Heart left ventricle (tissue), 16 donors: ENCODE measurements around the gene KANSL1. TPM values are rescaled to one million over a fixed set of nuclear protein-coding genes. Genes with fewer than 3 reads are reported as not detected.

Source experiments
- ATAC-seq, 4 donors: fragments of 200-7000 bp; cut with Tn5 transposase; one replicate each; pipeline ENCODE4 v1.9.1; 2020 to 2022; ENCODE audit warnings: moderate library complexity in 4 of 4, mild to moderate bottlenecking in 3 of 4, moderate number of reproducible peaks in 1 of 4
- DNase-seq, 5 donors: peaks; one replicate each; pipeline ENCODE4 v3.0.0-alpha.2; 2020
- H3K27ac ChIP-seq, 12 donors: fragments of 200-600 bp; sonication (generic) in 4 of 12; one replicate each; pipeline versions ENCODE4 v1.5.0 to v1.8.0; 2016 to 2022; ENCODE audit warnings: mild to moderate bottlenecking in 2 of 12
- H3K27me3 ChIP-seq, 9 donors: fragments of 200-600 bp; sonication (generic) in 2 of 9; one replicate each; pipeline versions ENCODE4 v1.5.1 to v1.8.0; 2016 to 2022; ENCODE audit warnings: mild to moderate bottlenecking in 3 of 9
- H3K36me3 ChIP-seq, 9 donors: fragments of 200-600 bp; sonication (generic) in 2 of 9; one replicate each; pipeline versions ENCODE4 v1.5.0 to v1.8.0; 2018 to 2022; ENCODE audit warnings: mild to moderate bottlenecking in 2 of 9
- H3K4me1 ChIP-seq, 12 donors: fragments of 200-600 bp; sonication (generic) in 4 of 12; one replicate each; pipeline versions ENCODE4 v1.5.0 to v1.8.0; 2016 to 2022; ENCODE audit warnings: mild to moderate bottlenecking in 3 of 12
- H3K4me3 ChIP-seq, 12 donors: fragments of 200-600 bp; sonication (generic) in 4 of 12; one replicate each; pipeline versions ENCODE4 v1.5.0 to v1.8.0; 2017 to 2022; ENCODE audit warnings: mild to moderate bottlenecking in 9 of 12, moderate library complexity in 4 of 12
- H3K9me3 ChIP-seq, 12 donors: fragments of 200-600 bp; sonication (generic) in 4 of 12; one replicate each; pipeline versions ENCODE4 v1.5.0 to v1.8.0; 2016 to 2022; ENCODE audit warnings: mild to moderate bottlenecking in 1 of 12
- POLR2A ChIP-seq, 2 donors: fragments of 450-650 bp; IDR thresholded peaks; one replicate each; pipeline ENCODE4 v1.6.1; 2017; ENCODE audit warnings: antibody characterized with exemption in 2 of 2, mild to moderate bottlenecking in 2 of 2, moderate library complexity in 2 of 2
- WGBS, 4 donors: extraction: QIAGEN DNeasy Blood & Tissue Kit in 2 of 4; methylation state at CpG; one replicate each; pipeline versions ENCODE4 v1.1.5 to v1.1.7; 2013 to 2018; 5-methylcytosine and 5-hydroxymethylcytosine counted together
- intact Hi-C, 10 donors: fragments of 100-400 bp; cut with DNase I; formaldehyde crosslinking; loops; one replicate each; pipeline versions ENCODE4 v1.11.1 to v1.14.2; 2022
- polyA plus RNA-seq, 2 donors: library from polyadenylated mRNA; stranded (reverse); fragments of 200-250 nt; gene quantifications; one replicate each; pipeline ENCODE4 v1.2.3, GENCODE V29; 2013
- total RNA-seq, 9 donors: library from RNA; depleted of rRNA in 2 of 9; stranded (reverse); fragments of >200 nt in 2 of 9; fragmentation: NEBNext Ultra II Directional in 3 of 9; extraction: Animal tissue kit (Norgen Biotek cat#: 25700) in 3 of 9; gene quantifications; one replicate each; pipeline versions ENCODE4 v1.1.0 to v1.2.4, GENCODE V29; 2016 to 2023
- TF ChIP-seq, protein P1 (sequence below), 12 donors: fragments of 200-600 bp; sonication (generic) in 4 of 12; IDR thresholded peaks; one replicate each; pipeline versions ENCODE4 v1.5.0 to v1.8.0; 2018 to 2022; ENCODE audit warnings: antibody characterized with exemption in 12 of 12, mild to moderate bottlenecking in 5 of 12
- donor health status: ischemic (EF 13 %, LVEDD 7.1; RV severe dilation, severe dysfunction).
- donor health status: healthy with polysubstance abuse.
- donor health status: DM: no; HTN: yes; CAD: no.
- donor health status: DM: no; HTN: no; CAD: no.
- donor health status: ischemic (EF 25% LVEDD 6.9; RV normal size, moderate dysfunction).
- donor health status: ischemic (EF 25% LVEDD 5.7; RV mildly dilated, moderate dysfunction).
- donor health status: healthy.
- donor health status: DM: yes; HTN: yes; CAD: no.
- donor health status: ischemic (EF 35%, LVEDD 5.7; RV mildly dilated, moderate dysfunction).
- donor health status: nonischemic (EF 11% LVEDD 7.7; RV severe dilation, severe dysfunction).
- donor health status: DM: yes; HTN: yes; CAD: no.
- donor health status: PGD.
- donor health status: ischemic (EF 29% LVEDD 5.4; RV normal size, mild dysfunction).
- donor health status: nonischemic (EF 23%, LVEDD 6.1; RV moderate dilation, normal function).

Gene KANSL1
- total and polyA plus RNA-seq, 11 donors, result 13.7 to 57.2 (median 28.9) TPM

DNA sequence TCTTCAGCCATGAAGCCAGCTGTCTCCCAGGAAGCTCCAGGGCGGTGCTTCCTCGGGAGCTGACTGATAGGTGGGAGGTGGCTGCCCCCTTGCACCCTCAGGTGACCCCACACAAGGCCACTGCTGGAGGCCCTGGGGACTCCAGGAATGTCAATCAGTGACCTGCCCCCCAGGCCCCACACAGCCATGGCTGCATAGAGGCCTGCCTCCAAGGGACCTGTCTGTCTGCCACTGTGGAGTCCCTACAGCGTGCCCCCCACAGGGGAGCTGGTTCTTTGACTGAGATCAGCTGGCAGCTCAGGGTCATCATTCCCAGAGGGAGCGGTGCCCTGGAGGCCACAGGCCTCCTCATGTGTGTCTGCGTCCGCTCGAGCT is 180.1 kb downstream of the KANSL1 start:
- no peak overlapping the region for H3K27ac ChIP-seq
- no peak for TF ChIP-seq POLR2A (IDR thresholded peaks at IDR 0.05)
- TF ChIP-seq, protein P1, sequence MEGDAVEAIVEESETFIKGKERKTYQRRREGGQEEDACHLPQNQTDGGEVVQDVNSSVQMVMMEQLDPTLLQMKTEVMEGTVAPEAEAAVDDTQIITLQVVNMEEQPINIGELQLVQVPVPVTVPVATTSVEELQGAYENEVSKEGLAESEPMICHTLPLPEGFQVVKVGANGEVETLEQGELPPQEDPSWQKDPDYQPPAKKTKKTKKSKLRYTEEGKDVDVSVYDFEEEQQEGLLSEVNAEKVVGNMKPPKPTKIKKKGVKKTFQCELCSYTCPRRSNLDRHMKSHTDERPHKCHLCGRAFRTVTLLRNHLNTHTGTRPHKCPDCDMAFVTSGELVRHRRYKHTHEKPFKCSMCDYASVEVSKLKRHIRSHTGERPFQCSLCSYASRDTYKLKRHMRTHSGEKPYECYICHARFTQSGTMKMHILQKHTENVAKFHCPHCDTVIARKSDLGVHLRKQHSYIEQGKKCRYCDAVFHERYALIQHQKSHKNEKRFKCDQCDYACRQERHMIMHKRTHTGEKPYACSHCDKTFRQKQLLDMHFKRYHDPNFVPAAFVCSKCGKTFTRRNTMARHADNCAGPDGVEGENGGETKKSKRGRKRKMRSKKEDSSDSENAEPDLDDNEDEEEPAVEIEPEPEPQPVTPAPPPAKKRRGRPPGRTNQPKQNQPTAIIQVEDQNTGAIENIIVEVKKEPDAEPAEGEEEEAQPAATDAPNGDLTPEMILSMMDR (IDR thresholded peaks at IDR 0.05), result no peak
- H3K36me3 ChIP-seq, result no peaks in the 10 kb centered on the region
- ATAC-seq (no peak), DNase-seq (peak in 1 of 5 donors; percentile 40)
- H3K4me3 ChIP-seq, result no peak overlapping the region
- H3K9me3 ChIP-seq, result no peaks in the 10 kb centered on the region
- H3K4me1 ChIP-seq, result no peaks in the 10 kb centered on the region
- no peaks in the 10 kb centered on the region for H3K27me3 ChIP-seq
- intact Hi-C loops, result no loop called here
- WGBS, 4 donors, result 89 to 92% (median 89%) methylated on average over 5 to 7 of the region's 7 CpGs

DNA sequence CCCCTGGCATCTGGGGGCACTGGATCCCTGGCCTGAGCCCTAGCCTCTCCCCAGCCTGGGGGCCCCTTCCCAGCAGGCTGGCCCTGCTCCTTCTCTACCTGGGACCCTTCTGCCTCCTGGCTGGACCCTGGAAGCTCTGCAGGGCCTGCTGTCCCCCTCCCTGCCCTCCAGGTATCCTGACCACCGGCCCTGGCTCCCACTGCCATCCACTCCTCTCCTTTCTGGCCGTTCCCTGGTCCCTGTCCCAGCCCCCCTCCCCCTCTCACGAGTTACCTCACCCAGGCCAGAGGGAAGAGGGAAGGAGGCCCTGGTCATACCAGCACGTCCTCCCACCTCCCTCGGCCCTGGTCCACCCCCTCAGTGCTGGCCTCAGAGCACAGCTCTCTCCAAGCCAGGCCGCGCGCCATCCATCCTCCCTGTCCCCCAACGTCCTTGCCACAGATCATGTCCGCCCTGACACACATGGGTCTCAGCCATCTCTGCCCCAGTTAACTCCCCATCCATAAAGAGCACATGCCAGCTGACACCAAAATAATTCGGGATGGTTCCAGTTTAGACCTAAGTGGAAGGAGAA is 180.6 kb downstream of the KANSL1 start:
- no peaks in the 10 kb centered on the region for H3K4me1 ChIP-seq
- no peaks in the 10 kb centered on the region for H3K27me3 ChIP-seq
- peak in 1 of 4 donors; percentile 18 for ATAC-seq
- 77 to 88% (median 85%) methylated on average over 10 to 11 of the region's 11 CpGs for WGBS, 4 donors
- H3K9me3 ChIP-seq, result no peaks in the 10 kb centered on the region
- TF ChIP-seq, protein P1 (IDR thresholded peaks at IDR 0.05), result no peak
- TF ChIP-seq POLR2A (IDR thresholded peaks at IDR 0.05), result no peak
- DNase-seq, result peak in 1 of 5 donors; percentile 34
- intact Hi-C loops, result no loop called here
- H3K27ac ChIP-seq, result no peak overlapping the region
- H3K4me3 ChIP-seq, result no peak overlapping the region
- H3K36me3 ChIP-seq, result no peaks in the 10 kb centered on the region

DNA sequence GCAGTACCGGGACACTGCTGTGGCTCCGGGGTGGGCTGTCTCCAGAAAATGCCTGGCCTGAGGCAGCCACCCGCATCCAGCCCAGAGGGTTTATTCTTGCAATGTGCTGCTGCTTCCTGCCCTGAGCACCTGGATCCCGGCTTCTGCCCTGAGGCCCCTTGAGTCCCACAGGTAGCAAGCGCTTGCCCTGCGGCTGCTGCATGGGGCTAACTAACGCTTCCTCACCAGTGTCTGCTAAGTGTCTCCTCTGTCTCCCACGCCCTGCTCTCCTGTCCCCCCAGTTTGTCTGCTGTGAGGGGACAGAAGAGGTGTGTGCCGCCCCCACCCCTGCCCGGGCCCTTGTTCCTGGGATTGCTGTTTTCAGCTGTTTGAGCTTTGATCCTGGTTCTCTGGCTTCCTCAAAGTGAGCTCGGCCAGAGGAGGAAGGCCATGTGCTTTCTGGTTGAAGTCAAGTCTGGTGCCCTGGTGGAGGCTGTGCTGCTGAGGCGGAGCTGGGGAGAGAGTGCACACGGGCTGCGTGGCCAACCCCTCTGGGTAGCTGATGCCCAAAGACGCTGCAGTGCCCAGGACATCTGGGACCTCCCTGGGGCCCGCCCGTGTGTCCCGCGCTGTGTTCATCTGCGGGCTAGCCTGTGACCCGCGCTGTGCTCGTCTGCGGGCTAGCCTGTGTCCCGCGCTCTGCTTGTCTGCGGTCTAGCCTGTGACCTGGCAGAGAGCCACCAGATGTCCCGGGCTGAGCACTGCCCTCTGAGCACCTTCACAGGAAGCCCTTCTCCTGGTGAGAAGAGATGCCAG is 181.3 kb downstream of the KANSL1 start:
- Histone ChIP-seq H3K4me3 (no peak overlapping the region), H3K9me3 (no peaks in the 10 kb centered on the region), H3K36me3 (no peaks in the 10 kb centered on the region), H3K27me3 (no peaks in the 10 kb centered on the region), H3K27ac (no peak overlapping the region), H3K4me1 (no peaks in the 10 kb centered on the region)
- ATAC-seq (peak in 1 of 4 donors; percentile 34), DNase-seq (peak in 1 of 5 donors; percentile 47)
- intact Hi-C loops, result no loop called here
- no peak for TF ChIP-seq POLR2A (IDR thresholded peaks at IDR 0.05)
- TF ChIP-seq, protein P1 (IDR thresholded peaks at IDR 0.05), result no peak
- WGBS, 4 donors, result 79 to 88% (median 86%) methylated on average over 16 to 28 of the region's 28 CpGs

DNA sequence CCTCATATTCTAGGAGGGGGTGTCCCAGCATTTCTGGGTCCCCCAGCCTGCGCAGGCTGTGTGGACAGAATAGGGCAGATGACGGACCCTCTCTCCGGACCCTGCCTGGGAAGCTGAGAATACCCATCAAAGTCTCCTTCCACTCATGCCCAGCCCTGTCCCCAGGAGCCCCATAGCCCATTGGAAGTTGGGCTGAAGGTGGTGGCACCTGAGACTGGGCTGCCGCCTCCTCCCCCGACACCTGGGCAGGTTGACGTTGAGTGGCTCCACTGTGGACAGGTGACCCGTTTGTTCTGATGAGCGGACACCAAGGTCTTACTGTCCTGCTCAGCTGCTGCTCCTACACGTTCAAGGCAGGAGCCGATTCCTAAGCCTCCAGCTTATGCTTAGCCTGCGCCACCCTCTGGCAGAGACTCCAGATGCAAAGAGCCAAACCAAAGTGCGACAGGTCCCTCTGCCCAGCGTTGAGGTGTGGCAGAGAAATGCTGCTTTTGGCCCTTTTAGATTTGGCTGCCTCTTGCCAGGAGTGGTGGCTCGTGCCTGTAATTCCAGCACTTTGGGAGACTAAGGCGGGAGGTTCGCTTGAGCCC is 182.5 kb downstream of the KANSL1 start:
- H3K27me3 ChIP-seq, result no peaks in the 10 kb centered on the region
- H3K27ac ChIP-seq, result no peak overlapping the region
- no peaks in the 10 kb centered on the region for H3K9me3 ChIP-seq
- DNase-seq (peak in 1 of 5 donors; percentile 35), ATAC-seq (no peak)
- intact Hi-C loops, result no loop called here
- H3K4me3 ChIP-seq, result no peak overlapping the region
- no peaks in the 10 kb centered on the region for H3K36me3 ChIP-seq
- TF ChIP-seq, protein P1 (IDR thresholded peaks at IDR 0.05), result no peak
- no peak for TF ChIP-seq POLR2A (IDR thresholded peaks at IDR 0.05)
- WGBS, 4 donors, result 82 to 91% (median 86%) methylated on average over 16 of the region's 16 CpGs
- no peaks in the 10 kb centered on the region for H3K4me1 ChIP-seq
